H1 (cell line): Measurements from ENCODE around the gene MAP7D1. TPM values are rescaled to one million over a fixed set of nuclear protein-coding genes. Genes with fewer than 3 reads are reported as not detected.
A peak's percentile ranks its signal among the peaks of the same experiment; 100 is the strongest.

Experiments used
- CTCF ChIA-PET: fragments of 300-600 bp; sonication (Branson Sonifier 250); formaldehyde crosslinking; loops from one replicate; lab custom pipeline; 2021; ENCODE audit not compliant: partially characterized antibody; lab: Charles Lee
- POLR2A ChIA-PET: fragments of 300-600 bp; sonication (Branson Sonifier 250); formaldehyde crosslinking; loops from one replicate; lab custom pipeline; 2021; ENCODE audit warnings: inconsistent platforms; ENCODE audit not compliant: partially characterized antibody; lab: Charles Lee
- DNase-seq, 2 experiments: peaks; one replicate each; pipeline versions ENCODE4 v3.0.0 to v3.0.0-alpha.2; 2010 to 2022; ENCODE audit warnings: low spot score in 2 of 2, low read depth in 1 of 2, mixed read lengths in 1 of 2
- FAIRE-seq: peaks from 2 replicates; lab custom pipeline; 2011; peaks lifted over from hg19 to GRCh38; lab: Jason Lieb, UNC
- H2AFZ ChIP-seq: 2 replicates; pipeline ENCODE4 v1.8.1; 2012; ENCODE audit warnings: low read length, inconsistent platforms
- H2AK5ac ChIP-seq: 2 replicates; pipeline ENCODE4 v1.6.1; 2013; ENCODE audit warnings: low read depth, low read length
- H2BK120ac ChIP-seq: replicated peaks from 2 replicates; pipeline ENCODE3; 2013; ENCODE audit warnings: low read depth, low read length, inconsistent platforms
- H2BK12ac ChIP-seq: 2 replicates; pipeline ENCODE4 v1.6.1; 2013; ENCODE audit warnings: low read depth, low read length
- H2BK15ac ChIP-seq: 2 replicates; pipeline ENCODE4 v1.6.1; 2013; ENCODE audit warnings: low read length
- H2BK20ac ChIP-seq: 2 replicates; pipeline ENCODE4 v1.6.1; 2013; ENCODE audit warnings: low read length
- H2BK5ac ChIP-seq: 2 replicates; pipeline ENCODE4 v1.6.1; 2013; ENCODE audit warnings: low read depth, low read length
- H3K14ac ChIP-seq: 2 replicates; pipeline ENCODE4 v1.6.1; 2013; ENCODE audit warnings: inconsistent platforms; ENCODE audit not compliant: insufficient read length
- H3K18ac ChIP-seq: 2 replicates; pipeline ENCODE4 v1.6.1; 2013; ENCODE audit warnings: low read length; ENCODE audit errors: extremely low read depth
- H3K23ac ChIP-seq: 2 replicates; pipeline ENCODE4 v1.6.1; 2013; ENCODE audit warnings: inconsistent platforms; ENCODE audit not compliant: insufficient read length
- H3K23me2 ChIP-seq: 2 replicates; pipeline ENCODE4 v1.6.1; 2013; ENCODE audit warnings: low read depth, low read length
- H3K27ac ChIP-seq: 2 replicates; pipeline ENCODE4 v1.6.1; 2011; ENCODE audit warnings: low read depth, low read length, inconsistent platforms
- H3K27me3 ChIP-seq, 4 experiments: replicated peaks in 1 of 4; 1 replicate in 1 of 4; 2 replicates in 3 of 4; pipeline versions ENCODE4 v1.6.1 to v1.8.1; 2011 to 2013; ENCODE audit warnings: low read length in 3 of 4, mild to moderate bottlenecking in 3 of 4, inconsistent platforms in 2 of 4, mixed read lengths in 2 of 4, moderate library complexity in 1 of 4; ENCODE audit not compliant: control insufficient read depth in 3 of 4, insufficient read depth in 3 of 4; ENCODE audit errors: extremely low read depth in 1 of 4
- H3K36me3 ChIP-seq, 4 experiments: 2 replicates each; pipeline versions ENCODE4 v1.6.1 to v1.8.1; 2011 to 2013; ENCODE audit warnings: mild to moderate bottlenecking in 4 of 4, low read length in 3 of 4, moderate library complexity in 2 of 4, control low read depth in 1 of 4, inconsistent platforms in 1 of 4; ENCODE audit not compliant: insufficient read depth in 4 of 4, control insufficient read depth in 2 of 4
- H3K4ac ChIP-seq: replicated peaks from 2 replicates; pipeline ENCODE3; 2013; ENCODE audit warnings: low read length, low read depth, mixed read lengths, inconsistent platforms; ENCODE audit not compliant: insufficient read length
- H3K4me1 ChIP-seq, 4 experiments: replicated peaks in 1 of 4; 1 replicate in 1 of 4; 2 replicates in 3 of 4; pipeline versions ENCODE4 v1.6.1 to v1.8.1; 2011 to 2013; ENCODE audit warnings: low read length in 3 of 4, inconsistent platforms in 2 of 4, mixed read lengths in 1 of 4; ENCODE audit not compliant: insufficient read depth in 4 of 4, control insufficient read depth in 3 of 4
- H3K4me2 ChIP-seq, 2 experiments: 2 replicates each; pipeline versions ENCODE4 v1.6.1 to v1.8.1; 2011 to 2013; ENCODE audit warnings: low read depth in 2 of 2, low read length in 2 of 2, control low read depth in 1 of 2, inconsistent platforms in 1 of 2, mild to moderate bottlenecking in 1 of 2; ENCODE audit not compliant: insufficient read depth in 1 of 2
- H3K4me3 ChIP-seq, 4 experiments: fragments of 200-600, 300-600 bp in 1 of 4; sonication (generic), shearing (Covaris generic), sonication (Bioruptor Twin) in 1 of 4; 2 replicates each; pipeline versions ENCODE4 v1.5.1 to v1.8.1; 2011 to 2016; ENCODE audit warnings: low read length in 4 of 4, low read depth in 3 of 4, control low read depth in 2 of 4, inconsistent platforms in 2 of 4, mild to moderate bottlenecking in 2 of 4, mixed read lengths in 1 of 4, moderate library complexity in 1 of 4; ENCODE audit not compliant: insufficient read depth in 2 of 4; ENCODE audit errors: extremely low read depth in 1 of 4
- H3K56ac ChIP-seq: replicated peaks from 2 replicates; pipeline ENCODE3; 2013; ENCODE audit warnings: low read depth, mild to moderate bottlenecking, mixed read lengths, low read length, inconsistent platforms; ENCODE audit not compliant: insufficient read length
- H3K79me1 ChIP-seq: 2 replicates; pipeline ENCODE4 v1.6.1; 2013; ENCODE audit warnings: low read depth, low read length, control low read depth
- H3K79me2 ChIP-seq, 2 experiments: 2 replicates each; pipeline versions ENCODE4 v1.6.1 to v1.8.1; 2012 to 2013; ENCODE audit warnings: low read length in 2 of 2, mild to moderate bottlenecking in 2 of 2, inconsistent platforms in 1 of 2; ENCODE audit not compliant: insufficient read depth in 2 of 2, control insufficient read depth in 1 of 2
- H3K9ac ChIP-seq, 4 experiments: replicated peaks in 1 of 4; 1 replicate in 1 of 4; 2 replicates in 3 of 4; pipeline versions ENCODE4 v1.6.1 to v1.8.1; 2011 to 2013; ENCODE audit warnings: low read depth in 3 of 4, low read length in 3 of 4, control low read depth in 2 of 4, mild to moderate bottlenecking in 2 of 4, moderate library complexity in 2 of 4, inconsistent platforms in 1 of 4; ENCODE audit errors: extremely low read depth in 1 of 4
- H3K9me3 ChIP-seq, 2 experiments: 2 replicates each; pipeline versions ENCODE4 v1.6.1 to v1.8.1; 2012 to 2013; ENCODE audit warnings: mild to moderate bottlenecking in 2 of 2, moderate library complexity in 2 of 2, control low read depth in 1 of 2, inconsistent platforms in 1 of 2, low read depth in 1 of 2, low read length in 1 of 2, mixed read lengths in 1 of 2; ENCODE audit not compliant: insufficient read depth in 2 of 2
- H4K20me1 ChIP-seq, 2 experiments: replicated peaks in 1 of 2; 2 replicates each; pipeline versions ENCODE3 to v1.8.1; 2011 to 2013; ENCODE audit warnings: inconsistent platforms in 2 of 2, low read length in 2 of 2, mild to moderate bottlenecking in 1 of 2; ENCODE audit not compliant: insufficient read depth in 2 of 2, control insufficient read depth in 1 of 2
- H4K5ac ChIP-seq: 2 replicates; pipeline ENCODE4 v1.6.1; 2013; ENCODE audit warnings: low read length, low read depth, mixed read lengths, inconsistent platforms; ENCODE audit not compliant: insufficient read length
- H4K8ac ChIP-seq: 2 replicates; pipeline ENCODE4 v1.8.0; 2013; ENCODE audit warnings: mild to moderate bottlenecking, moderate library complexity, low read length, inconsistent platforms; ENCODE audit not compliant: insufficient read depth; ENCODE audit errors: extremely low read depth
- H4K91ac ChIP-seq: replicated peaks from 2 replicates; pipeline ENCODE3; 2013; ENCODE audit warnings: low read length, mixed read lengths, inconsistent platforms; ENCODE audit not compliant: insufficient read length
- BCL11A ChIP-seq, 2 experiments: IDR thresholded peaks; one replicate each; pipeline ENCODE4 v1.6.1; 2011; ENCODE audit warnings: low read depth in 2 of 2, low read length in 2 of 2, mild to moderate bottlenecking in 2 of 2
- CHD2 ChIP-seq: IDR thresholded peaks from 2 replicates; pipeline ENCODE4 v1.6.1; 2012; ENCODE audit warnings: low read length, improper control_type of control experiment
- CREB1 ChIP-seq: IDR thresholded peaks from 2 replicates; pipeline ENCODE4 v1.6.1; 2012; ENCODE audit warnings: inconsistent platforms
- HDAC2 ChIP-seq, 2 experiments: fragments of 300-600 bp in 1 of 2; sonication (generic) in 1 of 2; IDR thresholded peaks; 2 replicates each; pipeline ENCODE4 v1.6.1; 2011 to 2012; ENCODE audit warnings: low read depth in 2 of 2, low read length in 2 of 2, mild to moderate bottlenecking in 2 of 2, moderate library complexity in 2 of 2, borderline replicate concordance in 1 of 2, inconsistent platforms in 1 of 2
- SP2 ChIP-seq: IDR thresholded peaks from 2 replicates; pipeline ENCODE4 v1.6.1; 2012; ENCODE audit warnings: mild to moderate bottlenecking, low read length, inconsistent platforms
- TBP ChIP-seq: IDR thresholded peaks from 2 replicates; pipeline ENCODE4 v1.6.1; 2011; ENCODE audit warnings: low read depth, low read length, improper control_type of control experiment
- WGBS, 2 experiments: shearing (Covaris generic) in 1 of 2; methylation state at CpG; one replicate each; pipeline versions ENCODE4 v1.1.6 to v1.1.7; 2013 to 2015; ENCODE audit warnings: low lambda C conversion rate in 2 of 2, mixed read lengths in 2 of 2, inconsistent platforms in 1 of 2, low coverage in 1 of 2, missing lambda C conversion rate in 1 of 2; ENCODE audit not compliant: insufficient replicate concordance in 2 of 2, insufficient coverage in 1 of 2, insufficient read length in 1 of 2; ENCODE audit errors: extremely low coverage in 1 of 2, missing lambda C conversion rate in 1 of 2; 5-methylcytosine and 5-hydroxymethylcytosine counted together
- polyA plus RNA-seq, 7 experiments: library from polyadenylated mRNA; depleted of rRNA in 3 of 7; stranded (reverse) in 5 of 7; unstranded in 2 of 7; fragments of >200 nt in 5 of 7; fragments of 200-250 nt in 2 of 7; gene quantifications; 1 replicate in 5 of 7; 2 replicates in 1 of 7; 4 replicates in 1 of 7; pipeline versions ENCODE4 v1.2.1 to v1.2.3, GENCODE V29; 2011 to 2013; ENCODE audit warnings: missing spikeins in 2 of 7, mixed read lengths in 2 of 7
- total RNA-seq: library from RNA; stranded (reverse); fragmentation: NEBNext Ultra II Directional; extraction: Animal tissue kit (Norgen Biotek cat#: 25700); gene quantifications from 2 replicates; pipeline ENCODE4 v1.2.1, GENCODE V29; 2021

MAP7D1 gene
- total and polyA plus RNA-seq, 2 of the 8 experiments (the other 6 are each of a cell fraction or from before 2014, with no cell fraction given), result 18.2 to 52.4 TPM

DNA sequence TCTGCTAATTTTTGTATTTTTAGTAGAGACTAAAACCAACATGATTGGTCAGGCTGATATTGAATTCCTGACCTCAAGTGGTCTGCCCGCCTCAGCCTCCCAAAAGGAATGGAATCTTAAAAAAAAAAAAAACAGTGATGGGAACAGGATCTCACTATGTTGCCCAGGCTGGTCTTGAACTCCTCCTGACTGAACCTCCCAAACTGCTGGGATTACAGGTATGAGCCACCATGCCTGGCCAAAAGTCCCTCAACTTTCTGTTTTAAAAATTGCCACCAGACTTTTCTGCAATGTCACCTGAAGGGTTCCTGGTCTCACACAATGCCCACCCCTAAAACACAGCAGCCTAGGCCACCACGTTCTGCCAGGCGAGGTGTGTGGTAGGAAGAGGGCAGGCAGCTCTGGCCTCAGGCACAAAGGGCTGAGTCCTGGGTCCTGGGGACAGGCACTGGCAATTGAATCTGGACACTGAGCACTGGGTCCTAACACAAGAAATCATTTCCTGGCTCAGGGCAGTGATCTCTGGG lies 47.1 kb downstream of the MAP7D1 start:
- Histone ChIP-seq H2BK120ac (peak overlapping the region; percentile 48), H2BK15ac (no peak overlapping the region), H3K23ac (no peak overlapping the region), H2BK20ac (no peak overlapping the region), H3K14ac (no peak overlapping the region), H3K9ac (no peak overlapping the region), H3K4ac (peak overlapping the region; percentile 85), H3K4me3 (no peak overlapping the region), H3K27me3 (no peaks in the 10 kb centered on the region), H3K18ac (no peak overlapping the region; the same call in 1 of the 2 replicates), H3K36me3 (no peaks in the 10 kb centered on the region), H3K23me2 (no peaks in the 10 kb centered on the region), H3K56ac (no peak overlapping the region), H2AFZ (peak overlapping the region; percentile 60), H4K91ac (no peak overlapping the region), H3K9me3 (no peaks in the 10 kb centered on the region), H2AK5ac (no peak overlapping the region), H2BK12ac (peak overlapping the region; percentile 43; the same call in 1 of the 2 replicates), H4K8ac (peak overlapping the region; percentile 69; the same call in 1 of the 2 replicates), H4K20me1 (no peaks in the 10 kb centered on the region), H4K5ac (peak overlapping the region; percentile 27), H3K27ac (no peak overlapping the region), H3K4me2 (no peak overlapping the region), H3K79me1 (no peaks in the 10 kb centered on the region), H3K79me2 (no peaks in the 10 kb centered on the region), H3K4me1 (peaks cover 0 to 10% (median 3%) of the 10 kb centered on the region in 4 experiments; a peak in 5 of 7 replicates), H2BK5ac (no peak overlapping the region)
- DNase-seq (no peak), FAIRE-seq (no peak)
- POLR2A ChIA-PET, result interaction anchor here (1.7 to 2.7 kb wide), 2 partner anchors 10 to 20 kb away, joined by 4 to 7 read pairs; partner anchors contain the start of gene THRAP3
- CTCF ChIA-PET, result interaction anchor here (1.1 to 1.6 kb wide), 2 partner anchors 13 to 15 kb away, joined by 3 to 7 read pairs; no protein-coding TSS in a partner anchor
- 89% methylated on average over 3 of the region's 3 CpGs; no CpG with 5 or more reads in 1 of the 2 experiments for WGBS, 2 experiments
- no peak for TF ChIP-seq TBP
- TF ChIP-seq SP2, result no peak
- no peak for TF ChIP-seq CREB1
- no peak for TF ChIP-seq CHD2
- no peak for TF ChIP-seq HDAC2 (IDR thresholded peaks at IDR 0.05; ENCODE audit: borderline replicate concordance in 1 of 2, low read depth in 2 of 2, low read length in 2 of 2)
- TF ChIP-seq BCL11A (IDR thresholded peaks at IDR 0.05; ENCODE audit: low read depth in 2 of 2, low read length in 2 of 2), result no peak
